Forelimb muscle (tissue), 1 donor: ENCODE data around the gene ZNF451. TPM values are rescaled to one million over a fixed set of nuclear protein-coding genes. Genes with fewer than 3 reads are reported as not detected.

ENCODE experiments used
- DNase-seq: peaks from one replicate; pipeline ENCODE4 v3.0.0-alpha.2; 2013; ENCODE audit warnings: low read depth
- polyA plus RNA-seq: library from polyadenylated mRNA; unstranded; fragments of 120-200 nt; gene quantifications from one replicate; pipeline ENCODE4 v1.2.1, GENCODE V29; 2013; ENCODE audit not compliant: insufficient read length

The ZNF451 gene
- polyA plus RNA-seq, 1 donor, result 23.8 TPM

DNA sequence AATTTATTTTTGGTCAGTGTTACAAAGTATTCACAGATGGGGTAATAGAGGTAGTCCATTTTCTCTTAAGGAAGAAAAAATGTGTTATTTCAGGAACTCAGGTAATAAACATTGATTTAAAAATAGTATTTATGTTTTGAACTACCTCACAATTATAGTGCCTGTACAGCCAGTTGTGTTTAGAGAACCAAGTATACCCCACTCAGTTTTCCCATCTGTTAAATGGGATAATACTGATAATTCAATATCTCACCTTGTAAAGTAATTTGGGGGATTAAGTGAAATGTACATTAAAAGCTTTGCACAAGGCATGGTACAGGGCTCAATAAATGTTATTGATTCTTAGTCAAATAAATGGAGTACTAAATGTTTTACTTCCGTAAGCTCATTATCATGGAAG, 4.7 kb downstream of the ZNF451 start:
- DNase-seq, result no peak

DNA sequence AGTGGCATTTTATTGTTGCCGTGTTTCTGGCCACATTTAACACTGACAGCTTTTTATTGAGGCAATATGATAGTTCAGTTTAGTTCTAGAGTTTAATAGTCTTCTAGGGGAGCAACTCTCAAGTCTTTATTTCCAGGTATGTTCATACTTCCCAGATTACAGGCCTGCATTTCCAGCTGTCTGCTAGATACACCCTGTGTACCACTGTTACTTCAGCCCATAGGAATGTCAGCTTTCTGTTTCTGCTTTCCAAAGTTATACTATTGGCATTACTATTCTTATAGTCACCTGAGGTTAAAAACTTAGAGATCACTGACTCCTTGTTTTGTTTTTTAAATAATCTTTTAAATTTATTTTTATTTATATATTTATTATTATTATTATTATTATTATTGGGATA, 7.6 kb downstream of the ZNF451 start:
- DNase-seq, result no peak

DNA sequence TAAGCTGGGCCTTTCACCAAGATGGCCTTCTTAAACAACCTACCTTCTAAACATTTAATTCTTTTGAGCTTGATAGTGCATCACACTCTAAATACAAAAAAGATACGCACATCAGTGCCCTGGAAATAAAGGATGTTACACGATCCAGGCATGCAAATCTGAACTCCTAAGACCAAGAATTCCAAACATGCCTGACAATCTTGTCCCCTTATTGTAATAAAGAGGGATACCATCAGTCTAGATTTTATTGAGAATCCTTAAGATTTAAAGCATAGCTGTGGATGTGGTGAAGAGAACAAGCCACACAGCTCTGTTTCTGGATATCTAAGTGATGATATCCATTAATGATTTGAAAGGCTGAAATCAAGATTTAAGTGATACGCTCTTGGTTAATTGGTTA, 13.0 kb downstream of the ZNF451 start:
- no peak for DNase-seq

DNA sequence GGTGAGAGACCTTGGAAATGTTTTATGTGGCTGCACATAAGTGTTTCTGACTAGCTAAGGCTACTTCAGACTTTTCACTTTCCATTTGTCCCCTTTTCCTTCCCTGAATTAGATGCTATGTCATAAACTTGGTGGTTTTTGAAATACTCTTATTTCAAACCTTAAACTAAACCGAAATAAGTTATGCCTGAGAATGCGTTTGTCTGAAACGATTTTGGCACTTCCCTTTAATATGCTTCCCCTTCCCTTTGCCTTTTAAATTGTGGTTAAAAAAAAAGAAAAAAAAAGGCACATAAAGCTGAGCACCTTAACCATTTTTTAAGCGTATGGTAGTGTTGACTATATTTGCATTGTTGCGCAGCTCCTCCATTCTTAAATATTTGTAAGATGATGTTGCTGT, 14.3 kb downstream of the ZNF451 start:
- no peak for DNase-seq

DNA sequence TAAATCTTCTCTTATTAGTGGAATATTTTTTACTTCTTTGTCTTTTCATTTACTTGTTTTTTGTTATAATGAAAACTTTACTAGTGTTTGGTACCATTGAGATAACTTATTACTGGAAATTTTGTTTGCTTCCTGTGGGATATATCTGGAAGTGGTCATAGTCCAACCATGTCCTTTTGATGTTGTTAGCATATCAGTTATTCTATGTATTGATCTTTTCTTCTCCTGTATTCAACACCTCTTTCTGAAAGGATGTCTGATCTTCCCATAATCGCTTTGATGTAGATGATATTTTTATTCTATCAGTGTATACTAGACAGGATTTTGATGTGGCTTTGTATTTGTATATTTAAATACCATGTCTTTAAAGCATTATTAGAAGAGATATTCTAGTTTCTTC, 17.0 kb downstream of the ZNF451 start:
- no peak for DNase-seq

DNA sequence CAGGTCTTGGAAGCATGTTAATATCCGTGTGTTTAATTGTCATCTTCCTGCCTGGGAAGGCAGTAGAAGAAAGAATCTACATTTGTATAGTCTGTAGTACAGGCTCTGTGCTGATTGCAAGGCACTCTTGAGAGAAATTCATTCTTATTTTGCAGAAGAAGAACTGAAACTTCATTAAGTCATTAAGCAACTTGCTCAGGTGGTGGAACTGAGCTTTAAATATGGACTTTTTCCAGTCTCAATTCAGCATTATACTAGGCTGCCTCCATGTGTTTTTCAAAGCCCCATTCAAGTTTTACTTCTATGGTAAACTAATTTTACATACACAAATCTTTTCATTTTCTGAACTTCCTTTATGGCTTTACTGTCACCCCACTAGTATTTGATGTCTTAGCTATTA, 18.7 kb downstream of the ZNF451 start:
- DNase-seq, result no peak

DNA sequence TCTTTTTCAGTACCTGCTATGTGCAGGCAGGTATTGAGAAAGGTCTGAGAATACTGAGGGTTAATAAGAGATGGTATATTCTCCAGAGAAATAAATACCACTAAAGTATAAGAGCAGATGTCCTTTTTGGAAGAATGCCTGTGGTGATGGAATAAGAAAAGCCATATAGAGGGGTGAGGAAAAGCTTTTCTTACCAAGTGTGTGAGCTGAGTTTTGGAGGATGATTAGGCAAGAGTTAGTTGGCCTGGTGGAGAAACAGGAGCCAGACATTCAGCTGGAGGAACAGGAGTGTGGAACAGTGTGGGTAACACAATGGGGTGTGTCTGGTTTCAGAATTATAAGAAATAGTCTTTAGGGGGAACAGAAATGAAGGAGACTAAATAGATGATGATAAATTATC, 19.9 kb downstream of the ZNF451 start:
- no peak for DNase-seq

DNA sequence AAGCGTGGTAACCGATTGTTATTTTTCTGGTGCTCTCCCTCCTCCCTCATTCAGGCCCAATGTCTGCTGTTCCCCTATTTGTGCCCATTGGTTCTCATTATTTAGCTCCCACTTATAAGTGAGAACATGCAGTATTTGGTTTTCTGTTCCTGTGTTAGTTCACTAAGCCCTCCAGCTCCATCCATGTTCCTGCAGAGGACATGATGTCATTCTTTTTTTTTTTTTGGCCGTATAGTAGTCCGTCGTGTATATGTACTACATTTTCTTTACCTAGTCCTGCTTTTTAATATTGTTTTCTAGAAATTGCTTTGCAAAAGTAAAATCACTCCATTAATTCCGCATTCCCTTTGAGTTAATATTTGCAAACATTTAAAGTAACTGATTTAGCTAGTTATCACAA, 23.1 kb downstream of the ZNF451 start:
- DNase-seq, result no peak

DNA sequence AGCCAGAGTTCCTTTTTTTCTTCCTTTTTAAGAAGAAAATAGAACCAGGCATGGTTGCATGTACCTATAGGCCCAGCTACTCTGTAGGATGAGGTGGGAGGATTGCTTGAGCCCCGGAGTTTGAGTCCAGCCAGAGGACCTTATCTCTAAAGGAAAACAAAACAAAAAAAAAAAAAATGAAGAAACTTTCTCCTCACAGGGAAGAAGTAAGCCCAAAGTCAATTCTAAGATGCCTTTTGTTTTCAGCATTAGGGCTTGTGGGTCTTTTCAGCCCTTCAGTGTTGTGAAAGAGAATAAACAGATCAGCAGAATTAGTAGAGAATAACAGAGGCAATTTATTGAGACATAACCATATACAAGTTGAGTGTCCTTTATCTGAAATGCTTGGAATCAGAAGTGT, 26.8 kb downstream of the ZNF451 start:
- no peak for DNase-seq

DNA sequence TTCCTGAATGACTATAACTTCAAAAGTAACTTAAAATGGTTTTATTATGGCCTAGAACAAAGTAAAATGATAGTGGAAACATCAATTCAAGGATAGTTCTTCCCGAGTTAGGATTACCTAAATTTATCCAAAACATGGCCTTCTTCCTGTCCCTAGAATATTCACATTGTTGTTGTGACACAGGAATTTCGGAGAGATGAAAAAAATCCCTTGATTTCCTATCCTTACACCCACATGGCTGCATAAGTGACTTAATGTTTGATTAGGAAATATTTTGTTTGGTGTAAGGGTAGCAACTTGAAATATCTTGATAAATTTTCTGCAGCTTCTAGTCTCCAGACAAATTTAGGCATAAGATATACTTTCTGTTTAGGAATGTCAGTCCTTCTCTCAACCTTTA, 27.8 kb downstream of the ZNF451 start:
- DNase-seq, result no peak

DNA sequence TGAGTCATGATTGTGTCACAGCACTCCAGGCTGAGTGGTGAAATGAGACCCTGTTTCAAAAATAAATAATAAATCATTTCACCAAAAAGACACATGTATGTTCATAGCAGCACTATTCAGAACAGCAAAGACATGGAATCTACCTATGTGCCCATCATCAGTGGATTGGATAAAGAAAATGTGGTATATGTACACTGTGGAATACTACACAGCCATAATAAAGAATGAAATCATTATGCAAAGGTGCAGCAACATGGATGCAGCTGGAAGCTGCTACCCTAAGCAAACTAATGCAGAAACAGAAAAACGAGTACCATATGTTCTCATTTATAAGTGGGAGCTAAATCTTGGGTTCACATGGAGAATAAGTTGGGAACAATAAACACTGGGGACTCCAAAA, 33.1 kb downstream of the ZNF451 start:
- no peak for DNase-seq

DNA sequence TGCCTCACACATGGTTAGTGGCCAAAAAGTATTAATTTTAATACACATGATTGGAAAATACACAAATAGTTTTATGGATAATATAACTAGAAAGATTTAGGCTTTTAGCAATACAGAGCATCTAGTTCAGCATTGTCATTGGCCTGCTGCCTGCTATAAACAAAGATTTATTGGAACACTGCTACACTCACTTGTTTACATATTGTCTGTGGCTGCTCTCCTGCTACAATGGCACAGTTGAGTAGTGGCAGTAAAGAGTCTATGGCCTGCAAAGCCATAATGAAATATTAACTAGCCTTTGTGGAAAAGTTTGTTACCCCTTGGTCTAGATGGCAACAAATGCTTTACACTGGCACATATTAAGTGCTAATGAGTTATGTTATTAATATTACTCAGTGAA, 37.8 kb downstream of the ZNF451 start:
- DNase-seq, result no peak

DNA sequence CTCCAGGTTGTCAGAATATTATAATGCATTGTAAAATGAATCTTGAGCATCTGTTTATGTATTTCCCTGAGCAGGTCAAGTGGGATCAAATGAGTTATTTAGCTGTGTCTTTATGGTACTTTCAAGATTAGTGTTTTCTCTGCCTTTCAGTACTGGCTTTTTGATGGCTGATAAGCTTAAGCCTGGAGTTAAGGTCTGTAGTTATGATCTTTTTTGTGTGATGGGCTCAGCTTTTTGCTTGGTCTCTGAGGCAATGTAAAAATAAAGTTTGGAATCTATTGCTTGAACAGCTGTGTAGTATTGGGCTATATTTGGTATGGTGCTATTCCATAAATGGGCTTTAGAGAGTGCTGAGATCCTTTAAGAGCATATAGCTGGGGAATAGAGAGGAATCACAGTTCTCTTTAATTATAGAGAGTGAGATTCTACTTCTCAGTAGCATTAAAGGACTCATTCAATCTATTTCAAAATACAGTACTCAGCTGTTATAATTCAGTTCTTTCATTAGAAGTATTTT, 40.7 kb downstream of the ZNF451 start:
- DNase-seq, result no peak

DNA sequence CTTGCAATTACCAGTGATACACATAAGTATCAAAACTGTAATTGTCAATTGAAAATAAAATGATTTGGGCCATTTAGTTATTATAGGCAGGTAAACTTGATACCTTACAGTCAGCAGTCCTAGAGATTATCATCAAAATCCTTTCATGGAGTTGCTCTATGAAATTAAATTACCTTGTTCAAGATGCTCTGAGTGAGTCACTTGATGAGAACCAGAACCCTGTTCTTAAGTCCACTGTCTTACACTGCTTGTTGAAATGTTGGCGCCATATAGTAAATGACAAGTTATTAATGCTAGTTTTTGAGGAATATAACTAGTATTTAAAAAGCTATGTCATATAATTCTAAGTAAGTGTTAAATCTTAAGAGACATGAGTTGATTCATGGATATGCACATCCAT, 45.0 kb downstream of the ZNF451 start:
- DNase-seq, result no peak

DNA sequence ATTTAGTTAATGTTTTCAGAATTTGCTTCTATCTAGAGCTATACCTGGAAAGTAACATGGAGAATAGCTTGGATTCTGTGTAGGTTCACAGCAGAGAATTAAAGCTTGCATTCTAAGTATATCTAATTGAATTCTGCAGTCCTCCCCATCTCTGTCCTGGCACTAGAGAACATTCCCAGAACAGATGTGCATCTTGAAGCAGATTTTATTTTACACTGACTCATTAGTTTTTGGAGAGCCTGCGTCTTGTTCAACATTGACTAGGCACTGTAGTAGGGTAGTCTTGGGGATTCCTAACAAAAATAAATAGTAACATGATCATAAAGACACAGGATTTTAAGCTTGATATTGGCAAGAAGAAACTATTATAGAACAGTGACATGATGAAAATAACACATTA, 45.9 kb downstream of the ZNF451 start:
- DNase-seq, result no peak

DNA sequence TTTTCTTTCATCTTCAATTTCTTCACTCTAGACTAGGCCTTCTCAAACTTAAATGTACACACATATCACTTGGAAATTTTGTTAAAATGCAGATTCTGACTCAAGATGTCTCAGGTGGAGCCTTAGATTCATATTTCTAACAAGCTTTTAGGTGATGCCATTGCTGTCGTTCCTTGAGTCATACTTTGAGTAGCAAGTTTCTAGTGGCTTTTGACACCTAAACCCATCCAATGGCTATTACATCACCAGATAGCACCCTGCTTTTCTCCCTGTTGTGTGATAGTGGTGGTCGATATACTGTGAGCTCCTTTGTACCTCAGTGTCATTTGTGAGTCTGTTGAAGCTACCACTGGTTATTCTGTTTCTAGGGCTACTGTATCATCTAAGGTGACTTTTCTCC, 47.4 kb downstream of the ZNF451 start:
- no peak for DNase-seq

DNA sequence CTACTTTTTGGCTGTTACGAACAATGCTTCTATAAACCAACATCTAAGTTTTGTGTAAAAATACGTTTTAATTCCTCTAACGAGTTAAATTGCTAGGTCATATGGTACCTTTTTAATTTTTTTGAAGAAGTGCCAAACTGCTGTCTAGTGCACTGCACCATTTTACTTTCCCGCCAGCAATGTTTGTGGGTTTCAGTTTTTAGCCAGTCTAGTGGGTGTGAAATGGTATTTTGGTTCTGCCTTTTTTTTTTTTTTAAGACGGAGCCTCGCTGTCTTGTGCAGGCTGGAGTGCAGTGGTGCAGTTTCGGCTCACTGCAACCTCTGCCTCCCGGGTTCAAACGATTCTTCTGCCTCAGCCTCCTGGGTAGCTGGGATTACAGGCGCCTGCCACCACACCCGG, 48.0 kb downstream of the ZNF451 start:
- no peak for DNase-seq

DNA sequence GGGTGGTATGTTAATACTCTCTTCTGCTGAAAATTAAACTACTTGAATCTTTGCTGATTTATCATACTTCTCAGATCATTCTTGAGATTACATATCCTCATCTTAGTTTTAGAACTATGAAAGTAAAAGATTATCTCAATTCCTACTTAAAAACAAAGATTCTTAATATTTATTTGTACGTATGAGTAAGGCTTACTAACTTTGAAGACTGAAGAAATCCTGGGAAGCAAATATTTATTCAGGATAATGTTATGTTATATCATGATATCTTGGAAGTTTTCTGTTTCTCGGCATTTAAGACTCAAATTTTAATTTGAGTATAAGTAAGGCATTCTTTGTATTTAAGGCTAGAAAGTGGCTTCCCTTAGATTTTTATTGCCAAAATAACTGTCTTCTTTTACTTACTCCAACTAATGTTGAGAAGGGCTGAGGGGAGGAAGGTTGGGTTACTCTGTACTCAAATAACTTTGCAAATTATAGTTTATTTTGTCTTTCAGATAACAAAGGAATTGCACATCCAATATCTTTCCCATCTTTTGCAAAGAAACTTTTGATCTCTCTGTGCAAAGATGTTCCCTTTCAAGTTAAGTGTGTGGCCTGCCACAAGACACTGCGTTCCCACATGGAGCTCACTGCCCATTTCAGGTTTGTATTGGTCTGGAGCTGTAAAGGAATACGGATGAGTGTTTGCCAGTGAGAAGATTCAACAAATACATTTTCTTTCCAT, 51.6 kb downstream of the ZNF451 start:
- DNase-seq, result no peak

DNA sequence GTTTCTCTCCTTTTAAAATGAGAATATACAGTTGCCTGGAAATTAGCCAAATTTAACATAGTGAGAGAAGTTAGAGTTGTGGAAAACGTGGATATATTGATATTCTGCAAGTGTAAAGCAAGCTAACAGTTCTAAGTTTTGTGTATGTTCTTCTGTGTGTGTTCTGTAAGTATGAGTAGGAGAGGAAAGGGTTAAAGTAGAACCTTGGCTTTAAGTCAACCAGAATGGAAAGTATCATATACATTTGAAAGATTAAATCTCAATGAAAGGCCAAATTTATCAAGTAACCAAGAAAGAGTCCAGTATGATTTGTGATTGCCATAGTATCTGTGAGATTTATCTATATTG, 52.2 kb downstream of the ZNF451 start:
- no peak for DNase-seq

DNA sequence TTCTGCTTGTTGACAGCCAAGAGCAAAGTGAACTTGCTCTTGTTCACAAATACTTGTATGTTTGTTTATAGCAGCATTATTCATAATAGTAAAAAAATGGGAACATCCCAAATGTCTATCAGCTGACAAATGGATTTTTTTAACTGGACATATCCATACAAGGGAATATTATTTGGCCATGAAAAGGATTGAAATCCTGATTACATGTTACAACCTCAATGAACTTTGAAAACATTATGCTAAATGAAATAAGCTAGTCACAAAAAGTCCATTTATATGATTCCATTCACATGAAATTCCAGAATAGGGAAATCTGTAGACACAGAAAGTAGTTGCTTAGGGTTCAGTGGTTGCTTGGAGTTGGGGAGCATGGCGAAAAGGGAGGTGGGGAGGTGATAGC, 53.7 kb downstream of the ZNF451 start:
- no peak for DNase-seq

DNA sequence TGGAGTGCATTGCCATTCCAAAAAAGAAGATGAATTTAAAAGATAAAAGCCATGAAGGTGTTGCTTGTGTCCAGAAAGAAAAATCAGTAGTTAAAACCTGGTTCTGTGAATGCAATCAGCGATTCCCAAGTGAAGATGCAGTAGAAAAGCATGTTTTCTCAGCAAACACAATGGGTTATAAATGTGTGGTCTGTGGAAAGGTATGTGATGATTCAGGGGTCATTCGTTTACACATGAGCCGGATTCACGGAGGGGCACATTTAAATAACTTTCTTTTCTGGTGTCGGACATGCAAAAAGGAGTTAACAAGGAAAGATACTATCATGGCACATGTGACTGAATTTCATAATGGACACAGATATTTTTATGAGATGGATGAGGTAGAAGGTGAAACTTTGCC, 57.4 kb downstream of the ZNF451 start:
- no peak for DNase-seq

DNA sequence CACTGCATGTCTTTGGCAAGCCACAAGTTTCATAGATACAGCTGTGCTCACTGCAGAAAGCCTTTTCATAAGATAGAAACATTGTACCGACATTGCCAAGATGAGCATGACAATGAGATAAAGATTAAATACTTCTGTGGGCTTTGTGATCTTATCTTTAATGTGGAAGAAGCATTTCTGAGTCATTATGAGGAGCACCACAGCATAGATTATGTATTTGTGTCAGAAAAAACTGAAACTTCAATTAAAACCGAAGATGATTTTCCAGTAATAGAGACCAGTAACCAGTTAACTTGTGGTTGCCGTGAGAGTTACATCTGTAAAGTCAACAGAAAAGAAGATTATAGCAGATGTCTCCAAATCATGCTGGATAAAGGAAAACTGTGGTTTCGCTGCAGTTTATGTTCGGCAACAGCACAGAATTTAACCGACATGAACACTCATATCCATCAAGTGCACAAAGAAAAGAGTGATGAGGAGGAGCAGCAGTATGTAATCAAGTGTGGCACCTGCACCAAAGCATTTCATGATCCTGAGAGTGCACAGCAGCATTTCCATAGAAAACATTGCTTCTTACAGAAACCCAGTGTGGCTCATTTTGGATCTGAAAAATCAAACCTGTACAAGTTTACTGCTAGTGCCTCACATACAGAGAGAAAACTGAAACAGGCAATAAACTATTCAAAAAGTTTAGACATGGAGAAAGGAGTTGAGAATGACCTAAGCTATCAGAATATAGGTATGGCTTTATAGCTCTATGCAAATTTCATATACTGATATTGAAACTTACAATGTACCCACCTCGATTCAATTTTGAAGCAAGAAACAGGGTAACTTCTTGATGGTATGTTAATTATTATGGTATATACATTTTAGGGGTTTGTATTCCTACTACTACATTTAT, 58.2 kb downstream of the ZNF451 start:
- DNase-seq, result no peak

DNA sequence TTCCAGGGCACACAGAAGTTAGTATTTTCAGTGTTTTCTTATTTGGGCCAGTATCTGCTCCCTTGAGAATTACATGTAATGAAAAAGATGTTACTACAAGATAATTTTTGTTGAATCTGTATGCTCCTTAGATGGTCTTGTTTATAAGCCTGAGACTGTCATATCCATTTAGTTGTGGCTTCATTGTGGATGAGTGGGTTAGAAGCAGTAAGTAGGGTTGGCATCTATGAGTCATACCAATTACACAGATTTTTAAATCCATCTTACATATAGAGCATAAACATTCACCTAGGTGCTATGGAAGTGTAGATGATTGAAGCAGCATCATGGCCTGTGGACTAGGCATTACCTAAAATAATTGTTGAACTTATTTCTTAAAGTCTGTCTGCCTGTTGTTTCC, 68.7 kb downstream of the ZNF451 start:
- no peak for DNase-seq
